ENCODE measurements around the gene STRA6. TPM values are rescaled to one million over a fixed set of nuclear protein-coding genes. Genes with fewer than 3 reads are reported as not detected.

The STRA6 gene
- total and polyA plus RNA-seq, 2 donors (not counting 1 experiment from before 2014, with no cell fraction given): not detected

DNA sequence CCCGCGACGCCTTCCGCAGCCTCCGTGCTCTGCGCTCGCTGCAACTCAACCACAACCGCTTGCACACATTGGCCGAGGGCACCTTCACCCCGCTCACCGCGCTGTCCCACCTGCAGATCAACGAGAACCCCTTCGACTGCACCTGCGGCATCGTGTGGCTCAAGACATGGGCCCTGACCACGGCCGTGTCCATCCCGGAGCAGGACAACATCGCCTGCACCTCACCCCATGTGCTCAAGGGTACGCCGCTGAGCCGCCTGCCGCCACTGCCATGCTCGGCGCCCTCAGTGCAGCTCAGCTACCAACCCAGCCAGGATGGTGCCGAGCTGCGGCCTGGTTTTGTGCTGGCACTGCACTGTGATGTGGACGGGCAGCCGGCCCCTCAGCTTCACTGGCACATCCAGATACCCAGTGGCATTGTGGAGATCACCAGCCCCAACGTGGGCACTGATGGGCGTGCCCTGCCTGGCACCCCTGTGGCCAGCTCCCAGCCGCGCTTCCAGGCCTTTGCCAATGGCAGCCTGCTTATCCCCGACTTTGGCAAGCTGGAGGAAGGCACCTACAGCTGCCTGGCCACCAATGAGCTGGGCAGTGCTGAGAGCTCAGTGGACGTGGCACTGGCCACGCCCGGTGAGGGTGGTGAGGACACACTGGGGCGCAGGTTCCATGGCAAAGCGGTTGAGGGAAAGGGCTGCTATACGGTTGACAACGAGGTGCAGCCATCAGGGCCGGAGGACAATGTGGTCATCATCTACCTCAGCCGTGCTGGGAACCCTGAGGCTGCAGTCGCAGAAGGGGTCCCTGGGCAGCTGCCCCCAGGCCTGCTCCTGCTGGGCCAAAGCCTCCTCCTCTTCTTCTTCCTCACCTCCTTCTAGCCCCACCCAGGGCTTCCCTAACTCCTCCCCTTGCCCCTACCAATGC is 27.1 kb downstream of the STRA6 start:
- Histone ChIP-seq H3K79me2 (ENCODE audit: control insufficient read depth, insufficient read depth, low read length) (no peaks in the 10 kb centered on the region), H4K20me1 (ENCODE audit: control insufficient read depth, insufficient read depth, low read length, poor library complexity, severe bottlenecking) (no peaks in the 10 kb centered on the region), H3K4me2 (replicated peaks; ENCODE audit: low read depth, low read length, poor library complexity, severe bottlenecking) (no peak overlapping the region), H3K27me3 (replicated peaks in 1 of 4; ENCODE audit: control extremely low read depth in 1 of 4, control insufficient read depth in 3 of 4, insufficient read depth in 4 of 4, low read length in 3 of 4) (no peaks in the 10 kb centered on the region), H3K27ac (ENCODE audit: low read length in 2 of 2) (no peak overlapping the region), H3K4me3 (ENCODE audit: control extremely low read depth in 1 of 5, extremely low read depth in 1 of 5, insufficient read depth in 1 of 5, low read depth in 2 of 5, low read length in 4 of 5) (no peak overlapping the region), H3K9me3 (ENCODE audit: control extremely low read depth in 1 of 3, control insufficient read depth in 2 of 3, insufficient read depth in 1 of 3, low read length in 2 of 3) (peaks cover 0 to 3% (median 0%) of the 10 kb centered on the region in 3 donors), H3K36me3 (replicated peaks in 1 of 2; ENCODE audit: control extremely low read depth in 1 of 2, control insufficient read depth in 1 of 2, extremely low read depth in 1 of 2, insufficient read depth in 2 of 2, low read length in 1 of 2) (no peaks in the 10 kb centered on the region), H3K9ac (ENCODE audit: low read length) (no peak overlapping the region), H3K4me1 (ENCODE audit: control insufficient read depth in 2 of 2, insufficient read depth in 2 of 2, low read length in 2 of 2) (no peaks in the 10 kb centered on the region), H2AFZ (ENCODE audit: insufficient read depth, low read depth, low read length, poor library complexity, severe bottlenecking) (no peak overlapping the region)
- ATAC-seq (ENCODE audit: low read depth) (no peak), DNase-seq (no peak)
- Mint-ChIP-seq H3K27ac (no peak overlapping the region), H3K27me3 (peaks cover 27% of the 10 kb centered on the region), H3K4me1 (no peaks in the 10 kb centered on the region), H3K9me3 (ENCODE audit: insufficient read depth) (no peaks in the 10 kb centered on the region), H3K4me3 (no peak overlapping the region)
- WGBS (ENCODE audit: insufficient coverage): 90% methylated on average over 45 of the region's 45 CpGs
- POLR2A ChIA-PET: no interaction called here
- CTCF ChIA-PET: no interaction called here
- intact Hi-C loops (cut with micrococcal nuclease): no loop called here
- TF ChIP-seq, protein P1, sequence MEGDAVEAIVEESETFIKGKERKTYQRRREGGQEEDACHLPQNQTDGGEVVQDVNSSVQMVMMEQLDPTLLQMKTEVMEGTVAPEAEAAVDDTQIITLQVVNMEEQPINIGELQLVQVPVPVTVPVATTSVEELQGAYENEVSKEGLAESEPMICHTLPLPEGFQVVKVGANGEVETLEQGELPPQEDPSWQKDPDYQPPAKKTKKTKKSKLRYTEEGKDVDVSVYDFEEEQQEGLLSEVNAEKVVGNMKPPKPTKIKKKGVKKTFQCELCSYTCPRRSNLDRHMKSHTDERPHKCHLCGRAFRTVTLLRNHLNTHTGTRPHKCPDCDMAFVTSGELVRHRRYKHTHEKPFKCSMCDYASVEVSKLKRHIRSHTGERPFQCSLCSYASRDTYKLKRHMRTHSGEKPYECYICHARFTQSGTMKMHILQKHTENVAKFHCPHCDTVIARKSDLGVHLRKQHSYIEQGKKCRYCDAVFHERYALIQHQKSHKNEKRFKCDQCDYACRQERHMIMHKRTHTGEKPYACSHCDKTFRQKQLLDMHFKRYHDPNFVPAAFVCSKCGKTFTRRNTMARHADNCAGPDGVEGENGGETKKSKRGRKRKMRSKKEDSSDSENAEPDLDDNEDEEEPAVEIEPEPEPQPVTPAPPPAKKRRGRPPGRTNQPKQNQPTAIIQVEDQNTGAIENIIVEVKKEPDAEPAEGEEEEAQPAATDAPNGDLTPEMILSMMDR (IDR thresholded peaks at IDR 0.05): no peak
- no peak for TF ChIP-seq EZH2 (IDR thresholded peaks at IDR 0.05; ENCODE audit: borderline replicate concordance, insufficient read depth, low read depth, low read length, poor library complexity, severe bottlenecking)

DNA sequence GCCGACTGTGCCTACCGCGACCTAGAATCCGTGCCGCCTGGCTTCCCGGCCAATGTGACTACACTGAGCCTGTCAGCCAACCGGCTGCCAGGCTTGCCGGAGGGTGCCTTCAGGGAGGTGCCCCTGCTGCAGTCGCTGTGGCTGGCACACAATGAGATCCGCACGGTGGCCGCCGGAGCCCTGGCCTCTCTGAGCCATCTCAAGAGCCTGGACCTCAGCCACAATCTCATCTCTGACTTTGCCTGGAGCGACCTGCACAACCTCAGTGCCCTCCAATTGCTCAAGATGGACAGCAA is 27.7 kb downstream of the STRA6 start:
- no peaks in the 10 kb centered on the region for H3K36me3 ChIP-seq (replicated peaks in 1 of 2; ENCODE audit: control extremely low read depth in 1 of 2, control insufficient read depth in 1 of 2, extremely low read depth in 1 of 2, insufficient read depth in 2 of 2, low read length in 1 of 2)
- no peak overlapping the region for H3K4me2 ChIP-seq (replicated peaks; ENCODE audit: low read depth, low read length, poor library complexity, severe bottlenecking)
- no peak overlapping the region for H3K4me3 ChIP-seq (ENCODE audit: control extremely low read depth in 1 of 5, extremely low read depth in 1 of 5, insufficient read depth in 1 of 5, low read depth in 2 of 5, low read length in 4 of 5)
- peaks cover 0 to 3% (median 0%) of the 10 kb centered on the region in 3 donors for H3K9me3 ChIP-seq (ENCODE audit: control extremely low read depth in 1 of 3, control insufficient read depth in 2 of 3, insufficient read depth in 1 of 3, low read length in 2 of 3)
- Mint-ChIP-seq H3K27me3 (peaks cover 27% of the 10 kb centered on the region), H3K9me3 (ENCODE audit: insufficient read depth) (no peaks in the 10 kb centered on the region), H3K27ac (no peak overlapping the region), H3K4me3 (no peak overlapping the region), H3K4me1 (no peaks in the 10 kb centered on the region)
- 97% methylated on average over 14 of the region's 14 CpGs for WGBS (ENCODE audit: insufficient coverage)
- no peak for ATAC-seq (ENCODE audit: low read depth)
- DNase-seq: no peak
- H3K27me3 ChIP-seq (replicated peaks in 1 of 4; ENCODE audit: control extremely low read depth in 1 of 4, control insufficient read depth in 3 of 4, insufficient read depth in 4 of 4, low read length in 3 of 4): no peaks in the 10 kb centered on the region
- no peaks in the 10 kb centered on the region for H3K4me1 ChIP-seq (ENCODE audit: control insufficient read depth in 2 of 2, insufficient read depth in 2 of 2, low read length in 2 of 2)
- H2AFZ ChIP-seq (ENCODE audit: insufficient read depth, low read depth, low read length, poor library complexity, severe bottlenecking): no peak overlapping the region
- no peak for TF ChIP-seq EZH2 (IDR thresholded peaks at IDR 0.05; ENCODE audit: borderline replicate concordance, insufficient read depth, low read depth, low read length, poor library complexity, severe bottlenecking)
- TF ChIP-seq, protein P1 (IDR thresholded peaks at IDR 0.05): no peak
- no peaks in the 10 kb centered on the region for H4K20me1 ChIP-seq (ENCODE audit: control insufficient read depth, insufficient read depth, low read length, poor library complexity, severe bottlenecking)
- CTCF ChIA-PET: interaction anchor here (0.9 kb wide), 1 partner anchor 497 kb away, joined by 3 read pairs; no protein-coding TSS in a partner anchor
- no peaks in the 10 kb centered on the region for H3K79me2 ChIP-seq (ENCODE audit: control insufficient read depth, insufficient read depth, low read length)
- intact Hi-C loops (cut with micrococcal nuclease): no loop called here
- H3K9ac ChIP-seq (ENCODE audit: low read length): no peak overlapping the region
- POLR2A ChIA-PET: no interaction called here
- H3K27ac ChIP-seq (ENCODE audit: low read length in 2 of 2): no peak overlapping the region
